Kidney epithelial cell (primary cell): ENCODE data around the gene MAPKAPK3. TPM values are rescaled to one million over a fixed set of nuclear protein-coding genes. Genes with fewer than 3 reads are reported as not detected.

ENCODE experiments used
- DNase-seq: peaks from one replicate; pipeline ENCODE4 v3.0.0-alpha.2; 2010; ENCODE audit warnings: low read depth
- H3K27me3 ChIP-seq: 2 replicates; pipeline ENCODE4 v1.6.0; 2011; ENCODE audit warnings: low read length; ENCODE audit not compliant: control insufficient read depth, insufficient read depth
- H3K36me3 ChIP-seq: 2 replicates; pipeline ENCODE4 v1.5.1; 2011; ENCODE audit warnings: low read length; ENCODE audit not compliant: control insufficient read depth, insufficient read depth
- H3K4me3 ChIP-seq: 2 replicates; pipeline ENCODE4 v1.5.1; 2011; ENCODE audit warnings: low read depth, mild to moderate bottlenecking, control low read depth, low read length
- CTCF ChIP-seq: IDR thresholded peaks from 2 replicates; pipeline ENCODE4 v1.5.1; 2011; ENCODE audit warnings: mild to moderate bottlenecking, moderate library complexity, low read length, control low read depth, inconsistent platforms; ENCODE audit not compliant: insufficient read depth, poor library complexity, severe bottlenecking
- total RNA-seq: library from RNA; depleted of rRNA; stranded (reverse); fragments of >200 nt; gene quantifications from 2 replicates; pipeline ENCODE4 v1.2.3, GENCODE V29; 2015

Gene MAPKAPK3
- total RNA-seq, 1 donor from 2014 or later: 61.1 TPM

DNA sequence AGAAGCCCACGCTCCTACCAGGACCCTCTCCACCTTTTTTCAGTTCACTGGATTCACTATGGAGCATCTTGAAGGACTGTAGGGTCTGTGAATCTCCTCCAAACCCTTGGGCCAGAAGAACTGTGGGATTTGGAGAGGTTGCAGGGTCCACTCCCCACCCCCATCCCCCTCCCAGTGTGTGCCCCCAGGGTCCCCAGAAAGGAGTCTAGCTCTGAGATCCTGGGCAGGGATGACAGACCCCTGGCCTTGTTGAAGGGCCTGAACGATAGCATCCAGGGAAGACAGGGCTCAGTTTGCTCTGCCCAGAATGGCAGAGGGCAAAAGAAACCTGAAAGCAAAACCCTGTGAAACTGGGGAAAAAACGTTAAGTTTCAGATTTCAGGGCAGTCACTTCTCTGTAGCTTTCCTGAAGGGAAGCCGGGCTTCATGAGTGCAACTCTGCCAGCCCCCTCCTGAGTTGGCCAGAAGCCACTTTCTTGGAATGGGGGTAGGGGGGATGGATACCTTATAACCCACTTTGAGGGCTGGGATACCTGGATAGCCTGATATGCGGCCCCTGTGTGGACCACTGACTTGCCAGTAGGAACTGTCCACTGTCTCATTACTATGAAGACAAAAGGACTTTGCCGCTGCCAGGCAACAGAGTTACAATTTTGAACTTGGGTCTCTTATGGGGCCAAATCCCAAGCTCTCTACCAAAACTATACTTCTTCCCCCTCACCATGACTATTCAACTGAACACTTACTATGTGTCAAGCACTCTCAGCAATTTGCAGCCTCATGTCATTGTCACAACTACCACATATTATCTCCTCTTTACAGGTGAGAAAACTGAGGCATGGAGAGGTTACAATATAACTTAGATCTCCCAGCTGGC lies 3.7 kb upstream of the MAPKAPK3 start:
- H3K36me3 ChIP-seq: no peaks in the 10 kb centered on the region
- H3K4me3 ChIP-seq: no peak overlapping the region
- H3K27me3 ChIP-seq: peaks cover 8% of the 10 kb centered on the region
- no peak for DNase-seq
- TF ChIP-seq CTCF: no peak

DNA sequence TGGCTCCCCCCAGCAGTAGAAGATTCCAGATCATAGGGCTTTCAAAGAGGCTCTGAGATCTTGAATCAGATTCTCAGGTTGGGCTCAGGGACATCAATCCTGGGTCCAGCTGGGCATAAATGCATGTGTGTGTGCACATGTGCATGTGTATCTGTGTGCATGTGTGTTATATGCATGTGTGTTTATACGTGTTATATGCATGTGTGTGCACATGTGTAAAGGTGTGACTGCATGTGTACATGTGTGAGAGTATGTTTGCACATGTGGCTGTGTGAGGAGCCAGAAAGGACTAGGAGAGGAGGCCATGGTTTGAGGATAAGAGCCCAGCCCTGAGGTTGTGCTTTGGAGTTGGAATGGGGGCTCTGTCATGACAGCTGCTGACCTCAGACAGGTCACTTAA lies 1.8 kb upstream of the MAPKAPK3 start:
- no peaks in the 10 kb centered on the region for H3K36me3 ChIP-seq
- no peak for DNase-seq

DNA sequence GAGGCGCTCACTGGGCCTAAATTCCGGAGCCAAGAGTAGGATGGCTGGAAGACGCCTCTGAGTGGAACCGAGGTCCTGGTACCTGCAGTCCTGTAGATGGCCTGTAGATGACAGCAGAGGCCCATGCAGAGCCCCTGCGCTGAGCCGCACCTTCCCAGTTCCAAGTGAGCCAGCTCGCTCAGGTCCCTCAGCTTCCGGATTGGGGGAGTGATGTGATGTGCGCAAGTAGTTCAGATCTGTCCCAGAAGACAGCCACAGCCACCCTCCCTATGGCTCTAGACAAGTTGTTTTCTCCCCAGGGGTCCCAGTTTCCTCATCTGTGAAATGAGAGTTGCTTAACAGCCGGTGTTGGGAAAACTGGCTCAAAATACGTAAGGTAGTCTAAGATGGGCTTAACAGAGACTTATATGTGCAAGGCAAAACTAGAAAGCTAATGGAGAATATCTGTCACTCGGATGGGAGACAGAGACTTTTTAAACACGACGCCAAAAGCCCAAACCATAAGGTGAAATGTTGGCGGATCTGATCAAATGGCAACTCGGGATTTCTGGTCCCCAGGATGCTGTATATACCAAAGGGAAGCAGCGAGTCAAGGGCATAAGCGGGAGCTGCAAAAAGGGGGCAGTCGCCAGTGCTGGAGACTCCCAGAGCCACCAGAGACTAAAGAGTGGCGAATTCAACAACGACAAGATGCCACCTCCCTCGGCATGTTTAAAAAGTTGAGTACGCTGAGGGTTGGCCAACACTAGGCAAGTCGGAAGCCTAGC lies 765 bp upstream of the MAPKAPK3 start:
- peak; percentile 100 for TF ChIP-seq CTCF
- no peak for DNase-seq
- H3K36me3 ChIP-seq: no peaks in the 10 kb centered on the region
- peaks cover 8% of the 10 kb centered on the region for H3K27me3 ChIP-seq
- peak overlapping the region; percentile 44 for H3K4me3 ChIP-seq

More for the DNA sequence above, 1.8 kb upstream of the MAPKAPK3 start:
- TF ChIP-seq CTCF: no peak
- peaks cover 8% of the 10 kb centered on the region for H3K27me3 ChIP-seq
- H3K4me3 ChIP-seq: no peak overlapping the region

- no peak for DNase-seq
- H3K36me3 ChIP-seq: no peaks in the 10 kb centered on the region
- H3K4me3 ChIP-seq: peak overlapping the region; percentile 44
- H3K27me3 ChIP-seq: peaks cover 8% of the 10 kb centered on the region
- TF ChIP-seq CTCF: no peak
Observed at GRCh38 chr3:50616770-50617095, 218 bp upstream of the MAPKAPK3 start.

GRCh38 chr3:50617911-50618481 lies 1.0 kb downstream of the MAPKAPK3 start:
- no peaks in the 10 kb centered on the region for H3K36me3 ChIP-seq
- no peak for TF ChIP-seq CTCF
- peak overlapping the region; percentile 76 for H3K4me3 ChIP-seq
- no peak for DNase-seq
- H3K27me3 ChIP-seq: peaks cover 3% of the 10 kb centered on the region
